A549 (cell line): ENCODE measurements around the gene NKIRAS2. TPM values are rescaled to one million over a fixed set of nuclear protein-coding genes. Genes with fewer than 3 reads are reported as not detected.

Experiments
- BHLHE40 ChIP-seq: IDR thresholded peaks from 2 replicates; pipeline ENCODE4 v1.6.1; 2012; ENCODE audit warnings: low read depth, low read length, inconsistent platforms
- CEBPB ChIP-seq, 2 experiments: fragments of >200 bp in 1 of 2; sonication (Bioruptor Twin) in 1 of 2; formaldehyde crosslinking in 1 of 2; IDR thresholded peaks; 2 replicates each; pipeline ENCODE4 v1.6.1; 2012 to 2016
- CHD2 ChIP-seq: fragments of 150-350 bp; IDR thresholded peaks from 2 replicates; pipeline ENCODE4 v1.6.1; 2014; ENCODE audit warnings: low read length; ENCODE audit not compliant: partially characterized antibody
- CHD4 ChIP-seq: fragments of 200-600 bp; sonication (generic); IDR thresholded peaks from 2 replicates; pipeline ENCODE4 v1.6.1; 2016; ENCODE audit warnings: antibody characterized with exemption, mild to moderate bottlenecking, borderline replicate concordance
- HEYL ChIP-seq: fragments of 250-450 bp; sonication (Bioruptor Pico); IDR thresholded peaks from 2 replicates; pipeline ENCODE4 v1.8.0; 2021; ENCODE audit warnings: mild to moderate bottlenecking, moderate library complexity
- HOXA7 ChIP-seq: fragments of 250-450 bp; sonication (Bioruptor Pico); IDR thresholded peaks from 2 replicates; pipeline ENCODE4 v1.5.0; 2020; ENCODE audit warnings: mild to moderate bottlenecking, moderate library complexity
- HOXB13 ChIP-seq: fragments of 250-450 bp; sonication (Bioruptor Pico); IDR thresholded peaks from 2 replicates; pipeline ENCODE4 v1.5.0; 2020; ENCODE audit warnings: low read depth, mild to moderate bottlenecking, moderate library complexity
- HOXB5 ChIP-seq: fragments of 250-450 bp; sonication (Bioruptor Pico); IDR thresholded peaks from 2 replicates; pipeline ENCODE4 v1.5.0; 2020; ENCODE audit warnings: mild to moderate bottlenecking, moderate library complexity
- JUN ChIP-seq, 2 experiments: fragments of >200 bp; sonication (Bioruptor Twin); formaldehyde crosslinking; IDR thresholded peaks; 2 replicates in 1 of 2; 3 replicates in 1 of 2; pipeline ENCODE4 v1.6.1; 2016 to 2017
- KDM1A ChIP-seq: fragments of 200-600 bp; sonication (generic); IDR thresholded peaks from 2 replicates; pipeline ENCODE4 v1.6.1; 2016; ENCODE audit warnings: low read depth, mild to moderate bottlenecking
- KDM5A ChIP-seq: fragments of 200-600 bp; sonication (generic); IDR thresholded peaks from 2 replicates; pipeline ENCODE4 v1.6.1; 2016; ENCODE audit warnings: antibody characterized with exemption, mild to moderate bottlenecking
- NFE2L2 ChIP-seq: fragments of 150-350 bp; conservative IDR thresholded peaks from 2 replicates; pipeline ENCODE4 v1.6.1; 2014; ENCODE audit warnings: low read length
- NR3C1 ChIP-seq: fragments of >200 bp; sonication (Bioruptor Twin); formaldehyde crosslinking; IDR thresholded peaks from 3 replicates; pipeline ENCODE4 v1.6.1; 2017
- POLR2AphosphoS2 ChIP-seq: conservative IDR thresholded peaks from 2 replicates; pipeline ENCODE4 v1.6.1; 2012; ENCODE audit warnings: low read length, improper control_type of control experiment, inconsistent platforms
- RAD21 ChIP-seq, 2 experiments: fragments of >200 bp in 1 of 2; sonication (Bioruptor Twin) in 1 of 2; formaldehyde crosslinking in 1 of 2; IDR thresholded peaks in 1 of 2; conservative IDR thresholded peaks in 1 of 2; 2 replicates in 1 of 2; 3 replicates in 1 of 2; pipeline ENCODE4 v1.6.1; 2012 to 2018; ENCODE audit warnings: inconsistent platforms in 1 of 2
- RARB ChIP-seq: fragments of 250-450 bp; sonication (Bioruptor Pico); IDR thresholded peaks from 2 replicates; pipeline ENCODE4 v1.8.0; 2021; ENCODE audit warnings: mild to moderate bottlenecking, moderate library complexity
- RCOR1 ChIP-seq: fragments of 150-350 bp; IDR thresholded peaks from 2 replicates; pipeline ENCODE4 v1.6.1; 2014; ENCODE audit warnings: antibody characterized with exemption, low read length, low read depth
- RFX5 ChIP-seq: fragments of 450-650 bp; IDR thresholded peaks from 2 replicates; pipeline ENCODE4 v1.7.1; 2014; ENCODE audit warnings: antibody characterized with exemption, mild to moderate bottlenecking, moderate library complexity
- SMC3 ChIP-seq: fragments of >200 bp; sonication (Bioruptor Twin); formaldehyde crosslinking; IDR thresholded peaks from 3 replicates; pipeline ENCODE4 v1.6.1; 2018; ENCODE audit warnings: inconsistent platforms
- polyA plus RNA-seq, 4 experiments: library from polyadenylated mRNA; depleted of rRNA in 3 of 4; stranded (reverse); fragments of >200 nt; fragmentation: RNase III in 1 of 4; extraction: RNeasy Plus Mini Kit Qiagen cat#74134 plus additional on column Dnase treatment in 1 of 4; gene quantifications; 2 replicates in 3 of 4; 3 replicates in 1 of 4; pipeline ENCODE4 v1.2.3, GENCODE V29; 2011 to 2017
- TF ChIP-seq, protein P1 (sequence below): IDR thresholded peaks from 2 replicates; pipeline ENCODE4 v1.6.1; 2012
- TF ChIP-seq, protein P2 (sequence below): fragments of >200 bp; sonication (Bioruptor Twin); formaldehyde crosslinking; IDR thresholded peaks from 3 replicates; pipeline ENCODE4 v1.5.1; 2016
- TF ChIP-seq, protein P3 (sequence below): fragments of 150-350 bp; IDR thresholded peaks from 2 replicates; pipeline ENCODE4 v1.6.1; 2014; ENCODE audit warnings: low read depth, mild to moderate bottlenecking, low read length
- TF ChIP-seq, protein P4 (sequence below): fragments of 250-450 bp; sonication (Bioruptor Pico); IDR thresholded peaks from 2 replicates; pipeline ENCODE4 v1.5.0; 2020; ENCODE audit warnings: low read depth, mild to moderate bottlenecking, moderate library complexity
- TF ChIP-seq, protein P5 (sequence below): fragments of 250-450 bp; sonication (Bioruptor Pico); IDR thresholded peaks from 2 replicates; pipeline ENCODE4 v1.5.0; 2021; ENCODE audit warnings: mild to moderate bottlenecking, moderate library complexity, borderline replicate concordance

Gene NKIRAS2
- polyA plus RNA-seq, 2 of the 4 experiments (the other 2 are of a cell fraction): 48.0 to 52.2 TPM

DNA sequence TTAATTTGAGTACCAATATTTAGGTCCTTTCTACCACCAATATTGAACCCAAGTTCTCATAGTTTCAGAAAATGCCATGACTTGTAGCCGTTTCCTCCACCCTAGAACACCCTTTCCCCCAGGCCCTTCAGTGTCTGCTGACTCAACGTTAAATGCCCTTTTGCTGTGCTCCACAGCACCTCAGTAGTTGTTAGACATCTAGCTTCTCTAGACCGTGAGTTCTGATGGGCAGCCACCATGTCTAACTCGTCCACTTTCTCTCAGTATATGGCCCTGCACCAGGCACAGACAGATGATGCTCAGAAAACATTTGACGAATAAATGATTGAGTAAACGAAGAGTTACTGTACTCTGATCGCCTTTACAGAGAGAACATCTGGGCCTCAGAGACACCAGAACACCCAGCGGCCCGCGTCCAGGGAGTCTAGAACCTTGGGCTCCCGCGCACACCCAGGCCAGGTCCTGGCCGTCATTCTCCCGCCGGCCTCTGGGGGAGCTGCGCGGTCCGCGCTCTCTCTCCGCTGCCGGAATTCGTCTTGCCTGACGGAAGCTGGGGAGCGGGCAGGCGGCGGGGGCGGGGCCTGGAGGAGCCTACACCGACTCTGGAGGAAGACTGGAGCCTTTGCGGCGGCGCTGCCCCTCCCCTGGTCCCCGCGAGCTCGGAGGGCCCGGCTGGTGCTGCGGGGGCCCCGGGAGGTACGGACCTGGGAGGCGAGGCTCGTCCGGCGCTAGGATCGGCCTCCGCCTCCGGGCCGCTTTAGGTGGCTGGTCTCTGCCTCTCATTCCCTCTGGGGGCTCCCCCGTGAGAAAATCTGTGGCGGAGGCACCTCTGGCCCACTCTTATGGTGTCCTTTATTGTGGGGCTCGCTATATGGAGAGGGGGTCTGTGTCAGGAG lies at the start of gene NKIRAS2 (continued):
- TF ChIP-seq, protein P1, sequence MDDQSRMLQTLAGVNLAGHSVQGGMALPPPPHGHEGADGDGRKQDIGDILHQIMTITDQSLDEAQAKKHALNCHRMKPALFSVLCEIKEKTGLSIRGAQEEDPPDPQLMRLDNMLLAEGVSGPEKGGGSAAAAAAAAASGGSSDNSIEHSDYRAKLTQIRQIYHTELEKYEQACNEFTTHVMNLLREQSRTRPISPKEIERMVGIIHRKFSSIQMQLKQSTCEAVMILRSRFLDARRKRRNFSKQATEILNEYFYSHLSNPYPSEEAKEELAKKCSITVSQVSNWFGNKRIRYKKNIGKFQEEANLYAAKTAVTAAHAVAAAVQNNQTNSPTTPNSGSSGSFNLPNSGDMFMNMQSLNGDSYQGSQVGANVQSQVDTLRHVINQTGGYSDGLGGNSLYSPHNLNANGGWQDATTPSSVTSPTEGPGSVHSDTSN: peak; percentile 38; the same call in 1 of the 2 replicates
- TF ChIP-seq CHD4 (no peak; the same call in 1 of the 2 replicates), RARB (CRISPR knock-in tag) (no peak), NR3C1 (no peak), RAD21 (conservative IDR thresholded peaks at IDR 0.05 in 1 of 2, IDR thresholded peaks at IDR 0.05 in 1 of 2) (no peak), HOXB5 (CRISPR knock-in tag) (0 out of 2 replicates have a peak, but pooled peaks have one; percentile 60), CHD2 (no peak), HEYL (CRISPR knock-in tag) (no peak), SMC3 (0 out of 3 replicates have a peak, but pooled peaks have one; percentile 12), KDM5A (0 out of 2 replicates have a peak, but pooled peaks have one; percentile 21), HOXB13 (peak; percentile 35; the same call in 1 of the 2 replicates), KDM1A (no peak), RFX5 (no peak), HOXA7 (CRISPR knock-in tag) (no peak), RCOR1 (no peak), NFE2L2 (no peak), POLR2AphosphoS2 (no peak), JUN (IDR thresholded peaks at IDR 0.05) (peak in 1 of 2 experiments; percentile 92; a peak in 4 of 5 replicates), BHLHE40 (no peak), CEBPB (IDR thresholded peaks at IDR 0.05) (no peak)
- TF ChIP-seq, protein P2, sequence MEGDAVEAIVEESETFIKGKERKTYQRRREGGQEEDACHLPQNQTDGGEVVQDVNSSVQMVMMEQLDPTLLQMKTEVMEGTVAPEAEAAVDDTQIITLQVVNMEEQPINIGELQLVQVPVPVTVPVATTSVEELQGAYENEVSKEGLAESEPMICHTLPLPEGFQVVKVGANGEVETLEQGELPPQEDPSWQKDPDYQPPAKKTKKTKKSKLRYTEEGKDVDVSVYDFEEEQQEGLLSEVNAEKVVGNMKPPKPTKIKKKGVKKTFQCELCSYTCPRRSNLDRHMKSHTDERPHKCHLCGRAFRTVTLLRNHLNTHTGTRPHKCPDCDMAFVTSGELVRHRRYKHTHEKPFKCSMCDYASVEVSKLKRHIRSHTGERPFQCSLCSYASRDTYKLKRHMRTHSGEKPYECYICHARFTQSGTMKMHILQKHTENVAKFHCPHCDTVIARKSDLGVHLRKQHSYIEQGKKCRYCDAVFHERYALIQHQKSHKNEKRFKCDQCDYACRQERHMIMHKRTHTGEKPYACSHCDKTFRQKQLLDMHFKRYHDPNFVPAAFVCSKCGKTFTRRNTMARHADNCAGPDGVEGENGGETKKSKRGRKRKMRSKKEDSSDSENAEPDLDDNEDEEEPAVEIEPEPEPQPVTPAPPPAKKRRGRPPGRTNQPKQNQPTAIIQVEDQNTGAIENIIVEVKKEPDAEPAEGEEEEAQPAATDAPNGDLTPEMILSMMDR: peak; percentile 86
- TF ChIP-seq, protein P3, sequence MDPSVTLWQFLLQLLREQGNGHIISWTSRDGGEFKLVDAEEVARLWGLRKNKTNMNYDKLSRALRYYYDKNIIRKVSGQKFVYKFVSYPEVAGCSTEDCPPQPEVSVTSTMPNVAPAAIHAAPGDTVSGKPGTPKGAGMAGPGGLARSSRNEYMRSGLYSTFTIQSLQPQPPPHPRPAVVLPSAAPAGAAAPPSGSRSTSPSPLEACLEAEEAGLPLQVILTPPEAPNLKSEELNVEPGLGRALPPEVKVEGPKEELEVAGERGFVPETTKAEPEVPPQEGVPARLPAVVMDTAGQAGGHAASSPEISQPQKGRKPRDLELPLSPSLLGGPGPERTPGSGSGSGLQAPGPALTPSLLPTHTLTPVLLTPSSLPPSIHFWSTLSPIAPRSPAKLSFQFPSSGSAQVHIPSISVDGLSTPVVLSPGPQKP: no peak
- TF ChIP-seq, protein P4, sequence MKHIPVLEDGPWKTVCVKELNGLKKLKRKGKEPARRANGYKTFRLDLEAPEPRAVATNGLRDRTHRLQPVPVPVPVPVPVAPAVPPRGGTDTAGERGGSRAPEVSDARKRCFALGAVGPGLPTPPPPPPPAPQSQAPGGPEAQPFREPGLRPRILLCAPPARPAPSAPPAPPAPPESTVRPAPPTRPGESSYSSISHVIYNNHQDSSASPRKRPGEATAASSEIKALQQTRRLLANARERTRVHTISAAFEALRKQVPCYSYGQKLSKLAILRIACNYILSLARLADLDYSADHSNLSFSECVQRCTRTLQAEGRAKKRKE: no peak
- TF ChIP-seq, protein P5, sequence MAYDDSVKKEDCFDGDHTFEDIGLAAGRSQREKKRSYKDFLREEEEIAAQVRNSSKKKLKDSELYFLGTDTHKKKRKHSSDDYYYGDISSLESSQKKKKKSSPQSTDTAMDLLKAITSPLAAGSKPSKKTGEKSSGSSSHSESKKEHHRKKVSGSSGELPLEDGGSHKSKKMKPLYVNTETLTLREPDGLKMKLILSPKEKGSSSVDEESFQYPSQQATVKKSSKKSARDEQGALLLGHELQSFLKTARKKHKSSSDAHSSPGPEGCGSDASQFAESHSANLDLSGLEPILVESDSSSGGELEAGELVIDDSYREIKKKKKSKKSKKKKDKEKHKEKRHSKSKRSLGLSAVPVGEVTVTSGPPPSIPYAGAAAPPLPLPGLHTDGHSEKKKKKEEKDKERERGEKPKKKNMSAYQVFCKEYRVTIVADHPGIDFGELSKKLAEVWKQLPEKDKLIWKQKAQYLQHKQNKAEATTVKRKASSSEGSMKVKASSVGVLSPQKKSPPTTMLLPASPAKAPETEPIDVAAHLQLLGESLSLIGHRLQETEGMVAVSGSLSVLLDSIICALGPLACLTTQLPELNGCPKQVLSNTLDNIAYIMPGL: no peak; the same call in 1 of the 2 replicates
